Tibial nerve (tissue), 4 donors: ENCODE measurements around the gene FYB1. TPM values are rescaled to one million over a fixed set of nuclear protein-coding genes. Genes with fewer than 3 reads are reported as not detected.

ENCODE experiments used
- DNase-seq, 2 donors: peaks; one replicate each; pipeline ENCODE4 v3.0.0-alpha.2; 2019; ENCODE audit warnings: low spot score in 2 of 2
- H3K27ac ChIP-seq, 4 donors: fragments of 200-600 bp; sonication (generic) in 3 of 4; one replicate each; pipeline ENCODE4 v1.5.1; 2017 to 2019; ENCODE audit warnings: mild to moderate bottlenecking in 1 of 4
- H3K27me3 ChIP-seq, 2 donors: fragments of 200-600 bp; sonication (generic) in 1 of 2; one replicate each; pipeline versions ENCODE4 v1.5.1 to v1.6.0; 2017 to 2019
- H3K36me3 ChIP-seq, 3 donors: fragments of 200-600 bp; sonication (generic); one replicate each; pipeline ENCODE4 v1.5.1; 2018 to 2019
- H3K4me1 ChIP-seq, 4 donors: fragments of 200-600 bp; sonication (generic) in 3 of 4; one replicate each; pipeline ENCODE4 v1.5.1; 2017 to 2019
- H3K4me3 ChIP-seq, 4 donors: fragments of 200-600 bp; sonication (generic) in 3 of 4; one replicate each; pipeline ENCODE4 v1.5.1; 2017 to 2019; ENCODE audit warnings: mild to moderate bottlenecking in 1 of 4, moderate library complexity in 1 of 4
- H3K9me3 ChIP-seq, 4 donors: fragments of 200-600 bp; sonication (generic) in 3 of 4; one replicate each; pipeline ENCODE4 v1.5.1; 2017 to 2019
- CTCF ChIP-seq, 5 experiments: fragments of 200-600 bp in 3 of 5; fragments of 450-650 bp in 2 of 5; sonication (generic) in 3 of 5; IDR thresholded peaks; one replicate each; pipeline ENCODE4 v1.5.1; 2016 to 2019; ENCODE audit warnings: antibody characterized with exemption in 5 of 5, mild to moderate bottlenecking in 3 of 5, moderate library complexity in 2 of 5
- EP300 ChIP-seq, 2 donors: sonication (generic); formaldehyde crosslinking; IDR thresholded peaks; one replicate each; pipeline ENCODE4 v1.6.1; 2017; ENCODE audit warnings: antibody characterized with exemption in 2 of 2, mild to moderate bottlenecking in 1 of 2
- POLR2A ChIP-seq, 2 donors: fragments of 450-650 bp; IDR thresholded peaks; one replicate each; pipeline ENCODE4 v1.6.1; 2017; ENCODE audit warnings: antibody characterized with exemption in 2 of 2, mild to moderate bottlenecking in 2 of 2, moderate library complexity in 2 of 2
- WGBS, 2 donors: methylation state at CpG; one replicate each; pipeline ENCODE4 v1.1.5; 2018; 5-methylcytosine and 5-hydroxymethylcytosine counted together
- total RNA-seq, 4 donors: library from RNA; depleted of rRNA; stranded (reverse); fragments of >200 nt; gene quantifications; one replicate each; pipeline ENCODE4 v1.1.0, GENCODE V29; 2016

FYB1 gene
- total RNA-seq, 4 donors from 2014 or later: 6.7 to 25.1 (median 16.3) TPM

- Histone ChIP-seq H3K4me3 (no peak overlapping the region), H3K27ac (peak overlapping the region in 1 of 4 donors; percentile 15), H3K36me3 (no peaks in the 10 kb centered on the region), H3K4me1 (peaks cover 0 to 25% (median 2%) of the 10 kb centered on the region in 4 donors), H3K27me3 (no peaks in the 10 kb centered on the region), H3K9me3 (no peaks in the 10 kb centered on the region)
- WGBS, 2 donors: 74 to 75% methylated on average over 6 of the region's 6 CpGs
- DNase-seq: no peak
- no peak for TF ChIP-seq CTCF (IDR thresholded peaks at IDR 0.05)
- no peak for TF ChIP-seq POLR2A (IDR thresholded peaks at IDR 0.05)
- no peak for TF ChIP-seq EP300 (IDR thresholded peaks at IDR 0.05)
These were observed 4.3 kb downstream of the FYB1 start for GRCh38 chr5:39214912-39215709.

GRCh38 chr5:39213447-39214207, 5.7 kb downstream of the FYB1 start:
- H3K27ac ChIP-seq: no peak overlapping the region
- no peak overlapping the region for H3K4me3 ChIP-seq
- H3K9me3 ChIP-seq: no peaks in the 10 kb centered on the region
- H3K27me3 ChIP-seq: no peaks in the 10 kb centered on the region
- H3K36me3 ChIP-seq: no peaks in the 10 kb centered on the region
- H3K4me1 ChIP-seq: peaks cover 0 to 19% (median under 1%) of the 10 kb centered on the region in 4 donors
- DNase-seq: no peak
- WGBS, 2 donors: 57 to 77% methylated on average over 6 of the region's 6 CpGs
- TF ChIP-seq POLR2A (IDR thresholded peaks at IDR 0.05): no peak
- TF ChIP-seq EP300 (IDR thresholded peaks at IDR 0.05): no peak
- TF ChIP-seq CTCF (IDR thresholded peaks at IDR 0.05): no peak

GRCh38 chr5:39211773-39212172, 7.6 kb downstream of the FYB1 start:
- no peak overlapping the region for H3K4me3 ChIP-seq
- no peaks in the 10 kb centered on the region for H3K9me3 ChIP-seq
- no peaks in the 10 kb centered on the region for H3K36me3 ChIP-seq
- H3K4me1 ChIP-seq: peaks cover 0 to 9% (median 0%) of the 10 kb centered on the region in 4 donors
- no peaks in the 10 kb centered on the region for H3K27me3 ChIP-seq
- 47 to 49% methylated on average over 3 of the region's 3 CpGs for WGBS, 2 donors
- H3K27ac ChIP-seq: no peak overlapping the region
- DNase-seq: no peak
- no peak for TF ChIP-seq EP300 (IDR thresholded peaks at IDR 0.05)
- TF ChIP-seq POLR2A (IDR thresholded peaks at IDR 0.05): no peak
- TF ChIP-seq CTCF (IDR thresholded peaks at IDR 0.05): no peak

- H3K27me3 ChIP-seq: no peaks in the 10 kb centered on the region
- no peak for DNase-seq
- H3K36me3 ChIP-seq: no peaks in the 10 kb centered on the region
- peaks cover 0 to 4% (median 0%) of the 10 kb centered on the region in 4 donors for H3K4me1 ChIP-seq
- TF ChIP-seq CTCF (IDR thresholded peaks at IDR 0.05): no peak
- TF ChIP-seq EP300 (IDR thresholded peaks at IDR 0.05): no peak
- TF ChIP-seq POLR2A (IDR thresholded peaks at IDR 0.05): no peak
- WGBS, 2 donors: 87 to 89% methylated on average over 10 of the region's 10 CpGs
- no peaks in the 10 kb centered on the region for H3K9me3 ChIP-seq
- H3K4me3 ChIP-seq: no peak overlapping the region
- H3K27ac ChIP-seq: peak overlapping the region in 1 of 4 donors; percentile 23
These were observed 9.4 kb downstream of the FYB1 start for GRCh38 chr5:39209924-39210323.

GRCh38 chr5:39208471-39208870, 10.9 kb downstream of the FYB1 start:
- Histone ChIP-seq H3K9me3 (no peaks in the 10 kb centered on the region), H3K4me3 (no peak overlapping the region), H3K27ac (peak overlapping the region in 1 of 4 donors; percentile 42), H3K27me3 (no peaks in the 10 kb centered on the region), H3K36me3 (no peaks in the 10 kb centered on the region), H3K4me1 (peaks cover 0 to 4% (median 0%) of the 10 kb centered on the region in 4 donors)
- no peak for DNase-seq
- 87 to 91% methylated on average over 8 of the region's 8 CpGs for WGBS, 2 donors
- TF ChIP-seq CTCF (IDR thresholded peaks at IDR 0.05) (no peak), POLR2A (IDR thresholded peaks at IDR 0.05) (no peak), EP300 (IDR thresholded peaks at IDR 0.05) (no peak)
